HepG2 (cell line): ENCODE data around the gene NDNF. TPM values are rescaled to one million over a fixed set of nuclear protein-coding genes. Genes with fewer than 3 reads are reported as not detected.

Source experiments
- CHCHD3 ChIP-seq: sonication (generic); formaldehyde crosslinking; IDR thresholded peaks from 2 replicates; pipeline ENCODE4 v1.8.0; 2022; ENCODE audit warnings: mild to moderate bottlenecking, missing genetic modification reagents, moderate library complexity
- KLF9 ChIP-seq: IDR thresholded peaks from 2 replicates; pipeline ENCODE4 v1.6.1; 2016; ENCODE audit warnings: low read depth
- SYNCRIP ChIP-seq: fragments of 200-400 bp; formaldehyde crosslinking; IDR thresholded peaks from 2 replicates; pipeline ENCODE4 v1.6.1; 2018; ENCODE audit warnings: mild to moderate bottlenecking, low read depth, low read length; ENCODE audit not compliant: insufficient read depth
- ZKSCAN1 ChIP-seq: fragments of 150-350 bp; IDR thresholded peaks from 2 replicates; pipeline ENCODE4 v1.6.1; 2014; ENCODE audit warnings: low read length
- ZNF121 ChIP-seq: sonication (generic); formaldehyde crosslinking; IDR thresholded peaks from 2 replicates; pipeline ENCODE4 v1.5.0; 2020; ENCODE audit warnings: mild to moderate bottlenecking, missing genetic modification reagents
- ZNF317 ChIP-seq: sonication (generic); formaldehyde crosslinking; IDR thresholded peaks from 2 replicates; pipeline ENCODE4 v1.5.0; 2020; ENCODE audit warnings: mild to moderate bottlenecking, missing genetic modification reagents
- ZNF891 ChIP-seq: sonication (generic); formaldehyde crosslinking; IDR thresholded peaks from 2 replicates; pipeline ENCODE4 v1.5.0; 2020; ENCODE audit warnings: mild to moderate bottlenecking, missing genetic modification reagents
- polyA plus RNA-seq, 8 experiments: library from polyadenylated mRNA; depleted of rRNA in 3 of 8; stranded (reverse) in 7 of 8; unstranded in 1 of 8; fragments of >200 nt; fragmentation: Illumina TruSeq in 4 of 8; extraction: Trizol in 4 of 8; gene quantifications; 2 replicates each; pipeline versions ENCODE4 v1.2.1 to v1.2.3, GENCODE V29; 2011 to 2016; ENCODE audit warnings: low read depth in 4 of 8, missing spikeins in 1 of 8, mixed read lengths in 1 of 8; ENCODE audit not compliant: insufficient read depth in 1 of 8
- total RNA-seq, 5 experiments: library from RNA; depleted of rRNA; stranded (reverse); fragments of >200 nt; fragmentation: Illumina TruSeq; extraction: Trizol; gene quantifications; 2 replicates each; pipeline ENCODE4 v1.2.3, GENCODE V29; 2016; ENCODE audit warnings: low read depth in 1 of 5
- TF ChIP-seq, protein P1 (sequence below): fragments of 450-650 bp; IDR thresholded peaks from 2 replicates; pipeline ENCODE4 v1.6.1; 2017; ENCODE audit warnings: mild to moderate bottlenecking
- TF ChIP-seq, protein P2 (sequence below): sonication (generic); formaldehyde crosslinking; IDR thresholded peaks from 2 replicates; pipeline ENCODE4 v1.4.0; 2020; ENCODE audit warnings: missing genetic modification reagents
- TF ChIP-seq, protein P3 (sequence below): sonication (generic); formaldehyde crosslinking; IDR thresholded peaks from 2 replicates; pipeline ENCODE4 v1.4.0; 2020; ENCODE audit warnings: missing genetic modification reagents

NDNF gene
- total and polyA plus RNA-seq, 2 of the 13 experiments (the other 11 are each of a cell fraction or from before 2014, with no cell fraction given): not detected

DNA sequence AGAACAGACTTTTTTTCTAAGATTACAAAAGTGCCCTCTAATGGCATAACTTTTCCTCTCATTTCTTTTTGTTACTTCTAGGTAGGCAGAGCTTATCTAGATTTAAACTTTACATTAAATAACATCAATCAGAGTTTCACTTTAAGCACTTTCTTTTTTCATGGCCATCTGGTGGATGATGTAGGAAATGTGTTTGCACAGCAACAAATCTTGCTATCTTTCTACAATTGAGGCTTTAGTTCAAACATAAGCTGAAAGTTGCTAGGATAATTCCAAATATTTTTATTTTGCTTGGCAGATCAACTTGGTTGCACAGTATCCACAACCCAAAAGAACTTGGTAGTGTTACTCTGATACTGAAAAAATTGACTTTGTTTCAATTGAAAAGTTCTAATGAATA, 22.0 kb downstream of the NDNF start (continued):
- TF ChIP-seq, protein P1, sequence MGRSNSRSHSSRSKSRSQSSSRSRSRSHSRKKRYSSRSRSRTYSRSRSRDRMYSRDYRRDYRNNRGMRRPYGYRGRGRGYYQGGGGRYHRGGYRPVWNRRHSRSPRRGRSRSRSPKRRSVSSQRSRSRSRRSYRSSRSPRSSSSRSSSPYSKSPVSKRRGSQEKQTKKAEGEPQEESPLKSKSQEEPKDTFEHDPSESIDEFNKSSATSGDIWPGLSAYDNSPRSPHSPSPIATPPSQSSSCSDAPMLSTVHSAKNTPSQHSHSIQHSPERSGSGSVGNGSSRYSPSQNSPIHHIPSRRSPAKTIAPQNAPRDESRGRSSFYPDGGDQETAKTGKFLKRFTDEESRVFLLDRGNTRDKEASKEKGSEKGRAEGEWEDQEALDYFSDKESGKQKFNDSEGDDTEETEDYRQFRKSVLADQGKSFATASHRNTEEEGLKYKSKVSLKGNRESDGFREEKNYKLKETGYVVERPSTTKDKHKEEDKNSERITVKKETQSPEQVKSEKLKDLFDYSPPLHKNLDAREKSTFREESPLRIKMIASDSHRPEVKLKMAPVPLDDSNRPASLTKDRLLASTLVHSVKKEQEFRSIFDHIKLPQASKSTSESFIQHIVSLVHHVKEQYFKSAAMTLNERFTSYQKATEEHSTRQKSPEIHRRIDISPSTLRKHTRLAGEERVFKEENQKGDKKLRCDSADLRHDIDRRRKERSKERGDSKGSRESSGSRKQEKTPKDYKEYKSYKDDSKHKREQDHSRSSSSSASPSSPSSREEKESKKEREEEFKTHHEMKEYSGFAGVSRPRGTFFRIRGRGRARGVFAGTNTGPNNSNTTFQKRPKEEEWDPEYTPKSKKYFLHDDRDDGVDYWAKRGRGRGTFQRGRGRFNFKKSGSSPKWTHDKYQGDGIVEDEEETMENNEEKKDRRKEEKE: no peak
- TF ChIP-seq CHCHD3 (CRISPR knock-in tag) (no peak), ZNF121 (CRISPR knock-in tag) (no peak), ZNF891 (CRISPR knock-in tag) (no peak), SYNCRIP (no peak), ZNF317 (CRISPR knock-in tag) (no peak), ZKSCAN1 (no peak), KLF9 (CRISPR knock-in tag) (no peak)
- TF ChIP-seq, protein P2, sequence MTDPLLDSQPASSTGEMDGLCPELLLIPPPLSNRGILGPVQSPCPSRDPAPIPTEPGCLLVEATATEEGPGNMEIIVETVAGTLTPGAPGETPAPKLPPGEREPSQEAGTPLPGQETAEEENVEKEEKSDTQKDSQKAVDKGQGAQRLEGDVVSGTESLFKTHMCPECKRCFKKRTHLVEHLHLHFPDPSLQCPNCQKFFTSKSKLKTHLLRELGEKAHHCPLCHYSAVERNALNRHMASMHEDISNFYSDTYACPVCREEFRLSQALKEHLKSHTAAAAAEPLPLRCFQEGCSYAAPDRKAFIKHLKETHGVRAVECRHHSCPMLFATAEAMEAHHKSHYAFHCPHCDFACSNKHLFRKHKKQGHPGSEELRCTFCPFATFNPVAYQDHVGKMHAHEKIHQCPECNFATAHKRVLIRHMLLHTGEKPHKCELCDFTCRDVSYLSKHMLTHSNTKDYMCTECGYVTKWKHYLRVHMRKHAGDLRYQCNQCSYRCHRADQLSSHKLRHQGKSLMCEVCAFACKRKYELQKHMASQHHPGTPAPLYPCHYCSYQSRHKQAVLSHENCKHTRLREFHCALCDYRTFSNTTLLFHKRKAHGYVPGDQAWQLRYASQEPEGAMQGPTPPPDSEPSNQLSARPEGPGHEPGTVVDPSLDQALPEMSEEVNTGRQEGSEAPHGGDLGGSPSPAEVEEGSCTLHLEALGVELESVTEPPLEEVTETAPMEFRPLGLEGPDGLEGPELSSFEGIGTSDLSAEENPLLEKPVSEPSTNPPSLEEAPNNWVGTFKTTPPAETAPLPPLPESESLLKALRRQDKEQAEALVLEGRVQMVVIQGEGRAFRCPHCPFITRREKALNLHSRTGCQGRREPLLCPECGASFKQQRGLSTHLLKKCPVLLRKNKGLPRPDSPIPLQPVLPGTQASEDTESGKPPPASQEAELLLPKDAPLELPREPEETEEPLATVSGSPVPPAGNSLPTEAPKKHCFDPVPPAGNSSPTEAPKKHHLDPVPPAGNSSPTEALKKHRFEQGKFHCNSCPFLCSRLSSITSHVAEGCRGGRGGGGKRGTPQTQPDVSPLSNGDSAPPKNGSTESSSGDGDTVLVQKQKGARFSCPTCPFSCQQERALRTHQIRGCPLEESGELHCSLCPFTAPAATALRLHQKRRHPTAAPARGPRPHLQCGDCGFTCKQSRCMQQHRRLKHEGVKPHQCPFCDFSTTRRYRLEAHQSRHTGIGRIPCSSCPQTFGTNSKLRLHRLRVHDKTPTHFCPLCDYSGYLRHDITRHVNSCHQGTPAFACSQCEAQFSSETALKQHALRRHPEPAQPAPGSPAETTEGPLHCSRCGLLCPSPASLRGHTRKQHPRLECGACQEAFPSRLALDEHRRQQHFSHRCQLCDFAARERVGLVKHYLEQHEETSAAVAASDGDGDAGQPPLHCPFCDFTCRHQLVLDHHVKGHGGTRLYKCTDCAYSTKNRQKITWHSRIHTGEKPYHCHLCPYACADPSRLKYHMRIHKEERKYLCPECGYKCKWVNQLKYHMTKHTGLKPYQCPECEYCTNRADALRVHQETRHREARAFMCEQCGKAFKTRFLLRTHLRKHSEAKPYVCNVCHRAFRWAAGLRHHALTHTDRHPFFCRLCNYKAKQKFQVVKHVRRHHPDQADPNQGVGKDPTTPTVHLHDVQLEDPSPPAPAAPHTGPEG: no peak
- TF ChIP-seq, protein P3, sequence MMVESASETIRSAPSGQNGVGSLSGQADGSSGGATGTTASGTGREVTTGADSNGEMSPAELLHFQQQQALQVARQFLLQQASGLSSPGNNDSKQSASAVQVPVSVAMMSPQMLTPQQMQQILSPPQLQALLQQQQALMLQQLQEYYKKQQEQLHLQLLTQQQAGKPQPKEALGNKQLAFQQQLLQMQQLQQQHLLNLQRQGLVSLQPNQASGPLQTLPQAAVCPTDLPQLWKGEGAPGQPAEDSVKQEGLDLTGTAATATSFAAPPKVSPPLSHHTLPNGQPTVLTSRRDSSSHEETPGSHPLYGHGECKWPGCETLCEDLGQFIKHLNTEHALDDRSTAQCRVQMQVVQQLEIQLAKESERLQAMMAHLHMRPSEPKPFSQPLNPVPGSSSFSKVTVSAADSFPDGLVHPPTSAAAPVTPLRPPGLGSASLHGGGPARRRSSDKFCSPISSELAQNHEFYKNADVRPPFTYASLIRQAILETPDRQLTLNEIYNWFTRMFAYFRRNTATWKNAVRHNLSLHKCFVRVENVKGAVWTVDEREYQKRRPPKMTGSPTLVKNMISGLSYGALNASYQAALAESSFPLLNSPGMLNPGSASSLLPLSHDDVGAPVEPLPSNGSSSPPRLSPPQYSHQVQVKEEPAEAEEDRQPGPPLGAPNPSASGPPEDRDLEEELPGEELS (CRISPR knock-in tag): no peak
